Activated naive CD8-positive, alpha-beta T cell treated with anti-CD3 and anti-CD28 coated beads, Interleukin-2, amount 10 ng/mL, durations not matched to agents 7 days and 5 days (primary cell): ENCODE measurements around the gene S100A11. TPM values are rescaled to one million over a fixed set of nuclear protein-coding genes. Genes with fewer than 3 reads are reported as not detected.

Experiments used
- ATAC-seq: fragments of 150-1000 bp; cut with Tn5 transposase; one replicate; pipeline ENCODE4 v1.10.0; 2021; ENCODE audit warnings: low read depth, moderate library complexity
- POLR2A ChIA-PET: fragments of 350-600 bp; sonication (Branson Sonifier 250); formaldehyde crosslinking; loops from one replicate; lab custom pipeline; 2021; ENCODE audit warnings: antibody characterized with exemption; lab: Charles Lee
- DNase-seq: peaks from one replicate; pipeline ENCODE4 v3.0.0; 2021
- H3K27ac Mint-ChIP-seq: one replicate; pipeline ENCODE4 v1.8.0; 2022; ENCODE audit warnings: mild to moderate bottlenecking, mixed read lengths
- H3K27me3 Mint-ChIP-seq: one replicate; pipeline ENCODE4 v1.8.0; 2022; ENCODE audit warnings: mild to moderate bottlenecking, moderate library complexity, mixed read lengths
- H3K36me3 Mint-ChIP-seq: one replicate; pipeline ENCODE4 v1.8.0; 2021; ENCODE audit warnings: mild to moderate bottlenecking, mixed read lengths
- H3K4me1 Mint-ChIP-seq: one replicate; pipeline ENCODE4 v1.8.0; 2021; ENCODE audit warnings: mixed read lengths
- H3K4me3 Mint-ChIP-seq: one replicate; pipeline ENCODE4 v1.8.0; 2022; ENCODE audit warnings: mild to moderate bottlenecking, moderate library complexity, mixed read lengths
- H3K9me3 Mint-ChIP-seq: one replicate; pipeline ENCODE4 v1.8.0; 2021; ENCODE audit warnings: mixed read lengths
- total RNA-seq, 2 experiments: library from RNA; stranded (reverse); gene quantifications; one replicate each; pipeline ENCODE4 v1.2.3, GENCODE V29; 2021

The S100A11 gene
- total RNA-seq, 2 experiments from 2014 or later = 241 to 262 TPM

- peaks cover 39% of the 10 kb centered on the region for H3K36me3 Mint-ChIP-seq
- H3K9me3 Mint-ChIP-seq = no peaks in the 10 kb centered on the region
- ATAC-seq (peak; percentile 71), DNase-seq (peak; percentile 67)
- H3K27ac Mint-ChIP-seq = peak overlapping the region; percentile 94
- POLR2A ChIA-PET = interaction anchor here (0.7 to 6.5 kb wide), 4 partner anchors 12 to 137 kb away, joined by 3 to 83 read pairs (median 5); partner anchors contain the start of gene S100A10
- no peaks in the 10 kb centered on the region for H3K27me3 Mint-ChIP-seq
- H3K4me1 Mint-ChIP-seq = peaks cover 28% of the 10 kb centered on the region
- H3K4me3 Mint-ChIP-seq = peak overlapping the region; percentile 96
Measured at GRCh38 chr1:152034654-152035538, 1.9 kb downstream of the S100A11 start.

- DNase-seq (no peak), ATAC-seq (peak; percentile 18)
- Mint-ChIP-seq H3K4me3 (peak overlapping the region; percentile 96), H3K9me3 (no peaks in the 10 kb centered on the region), H3K27me3 (no peaks in the 10 kb centered on the region), H3K27ac (peak overlapping the region; percentile 94), H3K4me1 (peaks cover 32% of the 10 kb centered on the region), H3K36me3 (peaks cover 44% of the 10 kb centered on the region)
- POLR2A ChIA-PET = interaction anchor here (0.7 to 6.5 kb wide), 4 partner anchors 13 to 136 kb away, joined by 3 to 83 read pairs (median 5); partner anchors contain the start of gene S100A10
Measured at GRCh38 chr1:152034324-152034653, 2.5 kb downstream of the S100A11 start.

- peaks cover 33% of the 10 kb centered on the region for H3K4me1 Mint-ChIP-seq
- ATAC-seq = no peak
- no peak overlapping the region for H3K27ac Mint-ChIP-seq
- POLR2A ChIA-PET = no interaction called here
- no peak overlapping the region for H3K4me3 Mint-ChIP-seq
- no peaks in the 10 kb centered on the region for H3K27me3 Mint-ChIP-seq
- peaks cover 48% of the 10 kb centered on the region for H3K36me3 Mint-ChIP-seq
- peaks cover 1% of the 10 kb centered on the region for H3K9me3 Mint-ChIP-seq
- DNase-seq = no peak
Measured at GRCh38 chr1:152029929-152030211, 6.9 kb downstream of the S100A11 start.

GRCh38 chr1:152029144-152029928 is 7.5 kb downstream of the S100A11 start:
- no peak for ATAC-seq
- H3K4me3 Mint-ChIP-seq = no peak overlapping the region

DNA sequence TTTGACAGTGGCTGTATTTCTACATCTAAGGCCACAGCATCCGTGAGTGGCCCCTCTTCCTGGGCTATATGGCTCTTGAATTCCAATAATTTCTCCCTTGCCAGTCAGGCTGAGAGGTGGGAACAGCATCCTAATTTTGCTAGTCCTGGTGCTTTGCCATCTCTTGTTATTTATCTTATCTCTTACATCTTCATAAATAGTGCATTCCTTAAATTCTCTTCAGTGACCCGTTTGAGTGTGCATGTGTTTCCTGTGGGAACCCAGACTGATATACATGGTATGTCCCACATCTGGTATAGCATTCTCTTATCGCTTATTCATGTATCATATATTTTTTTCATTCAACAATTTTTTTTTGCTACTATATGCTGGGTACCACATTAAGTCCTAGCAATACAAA is 9.9 kb downstream of the S100A11 start:
- DNase-seq (no peak), ATAC-seq (no peak)
- Mint-ChIP-seq H3K9me3 (peaks cover 1% of the 10 kb centered on the region), H3K4me3 (no peak overlapping the region), H3K27me3 (peaks cover 3% of the 10 kb centered on the region), H3K27ac (no peak overlapping the region), H3K4me1 (peaks cover 21% of the 10 kb centered on the region), H3K36me3 (peaks cover 26% of the 10 kb centered on the region)
- POLR2A ChIA-PET = no interaction called here

More at GRCh38 chr1:152029144-152029928, 7.5 kb downstream of the S100A11 start:
- Mint-ChIP-seq H3K27ac (peak overlapping the region; percentile 49), H3K4me1 (peaks cover 30% of the 10 kb centered on the region), H3K27me3 (no peaks in the 10 kb centered on the region), H3K9me3 (peaks cover 1% of the 10 kb centered on the region), H3K36me3 (peaks cover 48% of the 10 kb centered on the region)
- DNase-seq = no peak
- POLR2A ChIA-PET = no interaction called here

DNA sequence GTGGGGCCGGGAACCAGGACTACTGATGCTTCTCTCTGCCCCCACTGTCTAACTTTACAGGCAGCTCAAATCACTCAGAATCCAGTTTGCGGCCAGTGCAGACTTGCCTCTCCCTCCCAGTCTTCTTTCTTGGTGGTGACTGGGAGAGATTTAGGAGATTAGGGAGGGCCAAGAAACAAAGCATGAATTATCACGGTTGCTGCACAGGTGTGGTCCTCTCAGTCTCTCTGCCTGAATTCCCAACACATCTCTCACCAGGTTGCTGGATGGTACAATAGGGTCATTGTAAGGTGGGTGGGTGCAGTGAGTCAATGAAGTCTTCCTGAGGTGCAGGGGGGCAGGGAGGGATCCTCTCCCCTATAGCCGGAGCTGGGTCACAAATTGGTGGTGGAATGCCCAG is 12.6 kb downstream of the S100A11 start:
- POLR2A ChIA-PET = no interaction called here
- H3K36me3 Mint-ChIP-seq = peaks cover 8% of the 10 kb centered on the region
- peaks cover 8% of the 10 kb centered on the region for H3K4me1 Mint-ChIP-seq
- ATAC-seq (no peak), DNase-seq (no peak)
- H3K9me3 Mint-ChIP-seq = peaks cover 1% of the 10 kb centered on the region
- H3K4me3 Mint-ChIP-seq = no peak overlapping the region
- no peak overlapping the region for H3K27ac Mint-ChIP-seq
- peaks cover 3% of the 10 kb centered on the region for H3K27me3 Mint-ChIP-seq

DNA sequence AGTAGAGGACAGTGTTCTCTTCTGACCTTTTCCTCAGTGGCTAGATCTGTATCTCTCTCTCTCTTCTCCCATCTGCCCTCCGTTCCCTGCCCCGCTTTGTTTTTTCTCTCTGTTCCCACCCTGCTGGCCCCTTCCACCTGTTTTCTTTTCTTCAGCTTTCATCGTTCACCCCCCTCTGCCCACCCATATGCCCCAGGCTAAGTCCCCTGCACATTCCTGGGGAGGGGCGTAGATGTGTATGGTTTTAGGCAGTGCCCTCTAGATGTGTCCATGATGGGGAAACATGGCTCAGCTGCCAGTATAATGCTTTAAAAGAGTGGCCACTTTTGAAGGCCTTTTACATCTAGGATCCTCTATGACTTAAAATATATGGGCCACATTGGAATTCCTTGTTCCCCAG is 13.6 kb downstream of the S100A11 start:
- Mint-ChIP-seq H3K4me3 (no peak overlapping the region), H3K27ac (no peak overlapping the region), H3K27me3 (peaks cover 10% of the 10 kb centered on the region), H3K36me3 (peaks cover 2% of the 10 kb centered on the region), H3K9me3 (peaks cover 1% of the 10 kb centered on the region), H3K4me1 (peaks cover 2% of the 10 kb centered on the region)
- ATAC-seq = no peak
- DNase-seq = no peak
- POLR2A ChIA-PET = no interaction called here

GRCh38 chr1:152022474-152022873 is 14.3 kb downstream of the S100A11 start:
- peaks cover 2% of the 10 kb centered on the region for H3K36me3 Mint-ChIP-seq
- H3K27ac Mint-ChIP-seq = no peak overlapping the region
- H3K9me3 Mint-ChIP-seq = peaks cover 1% of the 10 kb centered on the region
- ATAC-seq = no peak
- no peak overlapping the region for H3K4me3 Mint-ChIP-seq
- POLR2A ChIA-PET = no interaction called here
- peaks cover 10% of the 10 kb centered on the region for H3K27me3 Mint-ChIP-seq
- DNase-seq = no peak
- peaks cover 2% of the 10 kb centered on the region for H3K4me1 Mint-ChIP-seq

DNA sequence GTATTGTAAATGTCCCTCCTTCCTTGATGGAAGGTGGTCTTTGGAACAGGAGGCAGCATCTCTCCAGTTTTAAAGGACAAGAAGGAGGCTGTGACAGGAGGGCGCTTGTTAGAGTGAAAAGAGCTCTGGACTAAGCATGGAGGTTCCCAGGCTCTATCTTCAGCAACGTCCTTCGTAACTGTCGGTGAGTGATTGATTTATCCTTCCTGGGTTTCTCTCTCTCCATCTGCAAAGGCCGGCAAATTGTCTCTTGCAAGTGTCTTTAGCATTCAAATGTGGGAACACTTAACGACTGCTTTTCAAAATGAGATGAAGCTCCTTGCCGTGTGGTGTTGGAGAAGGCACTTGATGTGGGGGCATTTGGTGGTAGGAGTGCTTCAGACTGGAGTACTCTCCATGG is 15.2 kb downstream of the S100A11 start:
- H3K4me3 Mint-ChIP-seq = no peak overlapping the region
- peaks cover 10% of the 10 kb centered on the region for H3K27me3 Mint-ChIP-seq
- no peak overlapping the region for H3K27ac Mint-ChIP-seq
- H3K4me1 Mint-ChIP-seq = no peaks in the 10 kb centered on the region
- H3K36me3 Mint-ChIP-seq = peaks cover 2% of the 10 kb centered on the region
- ATAC-seq (no peak), DNase-seq (no peak)
- POLR2A ChIA-PET = no interaction called here
- peaks cover 1% of the 10 kb centered on the region for H3K9me3 Mint-ChIP-seq

GRCh38 chr1:152020849-152021248 is 16.0 kb downstream of the S100A11 start:
- no peaks in the 10 kb centered on the region for H3K9me3 Mint-ChIP-seq
- H3K36me3 Mint-ChIP-seq = no peaks in the 10 kb centered on the region
- DNase-seq (no peak), ATAC-seq (no peak)
- no peak overlapping the region for H3K27ac Mint-ChIP-seq
- no peak overlapping the region for H3K4me3 Mint-ChIP-seq
- H3K27me3 Mint-ChIP-seq = peaks cover 10% of the 10 kb centered on the region
- H3K4me1 Mint-ChIP-seq = no peaks in the 10 kb centered on the region
- POLR2A ChIA-PET = no interaction called here

DNA sequence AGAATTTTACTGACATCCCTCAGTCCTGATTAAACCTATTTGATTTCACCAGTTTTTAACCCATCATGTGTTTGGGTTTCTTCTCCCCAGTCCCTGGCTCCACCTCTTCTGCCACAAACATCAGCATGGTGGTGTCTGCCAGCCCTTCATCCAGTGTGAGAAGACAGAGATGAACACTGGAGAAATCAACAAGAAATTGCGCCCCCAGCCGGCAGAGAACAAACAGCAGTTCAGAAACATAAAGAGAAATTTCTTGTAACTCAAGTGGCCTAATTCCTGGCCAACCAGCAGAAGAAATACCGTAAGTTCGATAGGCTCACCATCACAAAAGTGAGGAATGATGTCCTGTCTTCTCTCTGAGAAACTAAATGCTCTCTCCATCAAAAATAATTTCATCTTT is 18.3 kb downstream of the S100A11 start:
- POLR2A ChIA-PET = no interaction called here
- Mint-ChIP-seq H3K4me1 (peaks cover 4% of the 10 kb centered on the region), H3K4me3 (no peak overlapping the region), H3K9me3 (no peaks in the 10 kb centered on the region), H3K27me3 (peaks cover 17% of the 10 kb centered on the region), H3K27ac (no peak overlapping the region), H3K36me3 (no peaks in the 10 kb centered on the region)
- DNase-seq (no peak), ATAC-seq (no peak)

- Mint-ChIP-seq H3K9me3 (no peaks in the 10 kb centered on the region), H3K4me1 (peaks cover 4% of the 10 kb centered on the region), H3K4me3 (no peak overlapping the region), H3K27me3 (peaks cover 20% of the 10 kb centered on the region), H3K27ac (no peak overlapping the region), H3K36me3 (no peaks in the 10 kb centered on the region)
- DNase-seq (no peak), ATAC-seq (no peak)
- POLR2A ChIA-PET = no interaction called here
Measured at GRCh38 chr1:152015766-152016165, 21.0 kb downstream of the S100A11 start.

GRCh38 chr1:152014943-152015342 is 21.9 kb downstream of the S100A11 start:
- Mint-ChIP-seq H3K4me3 (no peak overlapping the region), H3K27ac (no peak overlapping the region), H3K9me3 (no peaks in the 10 kb centered on the region), H3K4me1 (peaks cover 4% of the 10 kb centered on the region), H3K36me3 (no peaks in the 10 kb centered on the region), H3K27me3 (peaks cover 23% of the 10 kb centered on the region)
- ATAC-seq (no peak), DNase-seq (no peak)
- POLR2A ChIA-PET = no interaction called here
